ENCODE data around the gene PRELP. TPM values are rescaled to one million over a fixed set of nuclear protein-coding genes. Genes with fewer than 3 reads are reported as not detected.

The PRELP gene
- total and polyA plus RNA-seq, 2 of the 8 experiments (the other 6 are each of a cell fraction or from before 2014, with no cell fraction given): 0.13 to 0.23 TPM

- TF ChIP-seq POLR2AphosphoS5 (IDR thresholded peaks at IDR 0.05; ENCODE audit: low read depth, low read length) (no peak), POU5F1 (IDR thresholded peaks at IDR 0.05; ENCODE audit: low read depth, low read length) (no peak), EP300 (IDR thresholded peaks at IDR 0.05; ENCODE audit: borderline replicate concordance in 1 of 2, low read depth in 2 of 2, low read length in 2 of 2) (no peak), CBX5 (IDR thresholded peaks at IDR 0.05; ENCODE audit: low read depth, low read length) (no peak), CBX8 (IDR thresholded peaks at IDR 0.05; ENCODE audit: borderline replicate concordance, low read depth, low read length) (no peak)
These were observed 5.6 kb downstream of the PRELP start (continued) for GRCh38 chr1:203481196-203481595.
